ENCODE data around the gene GPR83. TPM values are rescaled to one million over a fixed set of nuclear protein-coding genes. Genes with fewer than 3 reads are reported as not detected.

Gene GPR83
- total RNA-seq, 1 donor from 2014 or later, result 0.05 TPM

- Mint-ChIP-seq H3K27me3 (ENCODE audit: low read depth) (peaks cover 18% of the 10 kb centered on the region), H3K4me3 (ENCODE audit: unreplicated experiment) (no peak overlapping the region), H3K9me3 (ENCODE audit: low read depth) (peaks cover 12% of the 10 kb centered on the region), H3K4me1 (ENCODE audit: low read depth) (no peaks in the 10 kb centered on the region), H3K27ac (ENCODE audit: unreplicated experiment) (no peak overlapping the region), H3K36me3 (ENCODE audit: low read depth) (no peaks in the 10 kb centered on the region)
- no peak for DNase-seq (ENCODE audit: low spot score)
- TF ChIP-seq CTCF (IDR thresholded peaks at IDR 0.05), result no peak
Measured at GRCh38 chr11:94328587-94329080, 72.6 kb downstream of the GPR83 start.

Other genes starting within 250 kb of the GPR83 start
- gene IZUMO1R, start 96.8 kb downstream of the GPR83 start, total RNA-seq, result not detected in 3 replicates
- 13.7 to 21.7 TPM (median 15.5 TPM) in 3 replicates for gene MRE11, start 92.4 kb upstream of the GPR83 start, total RNA-seq
- gene ANKRD49, start 92.6 kb upstream of the GPR83 start, total RNA-seq, result 8.6 to 11.2 TPM (median 8.9 TPM) in 3 replicates
- gene C11orf97, start 111.0 kb upstream of the GPR83 start, total RNA-seq, result not detected in 3 replicates
- 4.6 to 8.6 TPM (median 7.7 TPM) in 3 replicates for gene FUT4, start 142.5 kb upstream of the GPR83 start, total RNA-seq
- gene PIWIL4, start 165.9 kb upstream of the GPR83 start, total RNA-seq, result 2.4 to 2.6 TPM (median 2.5 TPM) in 3 replicates

Measured in chondrocyte (in vitro differentiated cells).